ENCODE results near the gene MCC. TPM values are rescaled to one million over a fixed set of nuclear protein-coding genes. Genes with fewer than 3 reads are reported as not detected.

MCC gene
- total RNA-seq, 5 donors from 2014 or later (not counting 1 experiment from before 2014, with no cell fraction given) = 2.6 to 8.3 (median 6.3) TPM

DNA sequence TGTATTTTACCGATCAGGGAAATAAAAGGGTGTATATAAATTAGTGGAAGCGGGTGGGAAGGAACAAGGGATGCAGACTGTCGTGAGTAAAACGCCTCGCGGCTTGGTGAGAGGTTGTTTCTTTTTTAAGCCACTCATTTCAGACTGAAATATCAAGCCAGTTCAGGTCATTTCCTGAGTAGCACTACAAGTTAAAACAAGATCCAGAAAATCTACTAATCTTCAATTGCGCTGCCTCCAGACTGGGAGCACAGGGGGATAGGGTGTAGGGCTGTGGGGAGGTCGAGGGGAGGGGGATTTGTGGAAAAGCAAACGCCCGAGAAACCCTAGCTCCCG, 194.3 kb downstream of the MCC start:
- Histone ChIP-seq H3K36me3 (ENCODE audit: control insufficient read depth in 2 of 2, extremely low read depth in 1 of 2, insufficient read depth in 1 of 2, low read length in 1 of 2) (no peaks in the 10 kb centered on the region), H3K9me3 (no peaks in the 10 kb centered on the region), H3K27me3 (replicated peaks in 1 of 2; ENCODE audit: control insufficient read depth in 2 of 2, extremely low read depth in 1 of 2, insufficient read depth in 2 of 2, low read length in 1 of 2) (peaks cover 3 to 6% of the 10 kb centered on the region in 2 experiments), H3K4me1 (ENCODE audit: control insufficient read depth in 1 of 2, extremely low read depth in 1 of 2, insufficient read depth in 2 of 2, low read length in 2 of 2) (peaks cover 6 to 21% of the 10 kb centered on the region in 2 experiments), H3K27ac (ENCODE audit: low read length) (no peak overlapping the region), H3K4me3 (ENCODE audit: control insufficient read depth in 1 of 2, extremely low read depth in 1 of 2, low read length in 1 of 2) (peak overlapping the region; percentile 71 to 93)
- WGBS (ENCODE audit: insufficient coverage) = 0% methylated on average over 1 of the region's 11 CpGs
- peak overlapping the region; percentile 79 to 81 for H3K27ac Mint-ChIP-seq
- peak in 2 of 35 experiments; percentile 1 to 34 for DNase-seq
- H3K9me3 Mint-ChIP-seq = no peaks in the 10 kb centered on the region
- ChIA-PET CTCF (interaction anchor here (0.6 to 2.1 kb wide), 7 partner anchors 20 to 315 kb away, joined by 3 to 9 read pairs (median 6); no protein-coding TSS in a partner anchor), POLR2A (interaction anchor here in 1 of 2 donors (0.6 kb wide), 1 partner anchor 728 kb away, joined by 3 read pairs; no protein-coding TSS in a partner anchor)
- ATAC-seq (replicated peaks in 1 of 4) = peak; percentile 21 to 38 (median 30)
- H3K27me3 Mint-ChIP-seq = peaks cover 23 to 25% of the 10 kb centered on the region in 2 donors
- H3K4me1 Mint-ChIP-seq = peaks cover 19 to 34% (median 29%) of the 10 kb centered on the region in 3 donors
- no peaks in the 10 kb centered on the region for H3K36me3 Mint-ChIP-seq
- peak overlapping the region; percentile 91 to 93 (median 92) for H3K4me3 Mint-ChIP-seq

- Mint-ChIP-seq H3K27me3 (peaks cover 20 to 22% of the 10 kb centered on the region in 2 donors), H3K27ac (peak overlapping the region in 1 of 2 donors; percentile 30), H3K4me1 (peaks cover 19 to 34% (median 29%) of the 10 kb centered on the region in 3 donors), H3K4me3 (peak overlapping the region; percentile 91 to 93 (median 92)), H3K9me3 (no peaks in the 10 kb centered on the region), H3K36me3 (no peaks in the 10 kb centered on the region)
- Histone ChIP-seq H3K4me1 (ENCODE audit: control insufficient read depth in 1 of 2, extremely low read depth in 1 of 2, insufficient read depth in 2 of 2, low read length in 2 of 2) (peaks cover 6 to 21% of the 10 kb centered on the region in 2 experiments), H3K9me3 (no peaks in the 10 kb centered on the region), H3K27me3 (replicated peaks in 1 of 2; ENCODE audit: control insufficient read depth in 2 of 2, extremely low read depth in 1 of 2, insufficient read depth in 2 of 2, low read length in 1 of 2) (peaks cover 3 to 6% of the 10 kb centered on the region in 2 experiments), H3K4me3 (ENCODE audit: control insufficient read depth in 1 of 2, extremely low read depth in 1 of 2, low read length in 1 of 2) (peak overlapping the region; percentile 71 to 93), H3K36me3 (ENCODE audit: control insufficient read depth in 2 of 2, extremely low read depth in 1 of 2, insufficient read depth in 1 of 2, low read length in 1 of 2) (no peaks in the 10 kb centered on the region), H3K27ac (ENCODE audit: low read length) (no peak overlapping the region)
- ATAC-seq (replicated peaks in 1 of 4) = peak in 2 of 4 experiments; percentile 26 to 33
- DNase-seq = peak in 2 of 35 experiments; percentile 1 to 25
- 19% methylated on average over 8 of the region's 23 CpGs for WGBS (ENCODE audit: insufficient coverage)
- ChIA-PET CTCF (interaction anchor here (0.6 to 2.1 kb wide), 5 partner anchors 19 to 297 kb away, joined by 3 to 9 read pairs (median 5); no protein-coding TSS in a partner anchor), POLR2A (interaction anchor here in 1 of 2 donors (0.6 kb wide), 2 partner anchors 272 to 727 kb away, joined by 3 to 4 read pairs; no protein-coding TSS in a partner anchor)
Measured at GRCh38 chr5:113293068-113293974, 194.9 kb downstream of the MCC start.

- no peaks in the 10 kb centered on the region for H3K36me3 Mint-ChIP-seq
- H3K4me3 ChIP-seq (ENCODE audit: control insufficient read depth in 1 of 2, extremely low read depth in 1 of 2, low read length in 1 of 2) = no peak overlapping the region
- H3K27ac ChIP-seq (ENCODE audit: low read length) = no peak overlapping the region
- no peak overlapping the region for H3K27ac Mint-ChIP-seq
- peaks cover 19 to 34% (median 29%) of the 10 kb centered on the region in 3 donors for H3K4me1 Mint-ChIP-seq
- ChIA-PET CTCF (no interaction called here), POLR2A (no interaction called here)
- ATAC-seq (replicated peaks in 1 of 4) = no peak
- 83% methylated on average over 1 of the region's 3 CpGs for WGBS (ENCODE audit: insufficient coverage)
- H3K27me3 ChIP-seq (replicated peaks in 1 of 2; ENCODE audit: control insufficient read depth in 2 of 2, extremely low read depth in 1 of 2, insufficient read depth in 2 of 2, low read length in 1 of 2) = peaks cover 3 to 6% of the 10 kb centered on the region in 2 experiments
- no peaks in the 10 kb centered on the region for H3K9me3 ChIP-seq
- DNase-seq = no peak
- H3K4me1 ChIP-seq (ENCODE audit: control insufficient read depth in 1 of 2, extremely low read depth in 1 of 2, insufficient read depth in 2 of 2, low read length in 2 of 2) = peaks cover 6 to 21% of the 10 kb centered on the region in 2 experiments
- no peaks in the 10 kb centered on the region for H3K36me3 ChIP-seq (ENCODE audit: control insufficient read depth in 2 of 2, extremely low read depth in 1 of 2, insufficient read depth in 1 of 2, low read length in 1 of 2)
- no peaks in the 10 kb centered on the region for H3K9me3 Mint-ChIP-seq
- peak overlapping the region in 2 of 3 donors; percentile 91 to 93 for H3K4me3 Mint-ChIP-seq
- H3K27me3 Mint-ChIP-seq = peaks cover 13 to 18% of the 10 kb centered on the region in 2 donors
Measured at GRCh38 chr5:113292462-113292861, 195.8 kb downstream of the MCC start.

GRCh38 chr5:113283558-113283957, 204.7 kb downstream of the MCC start:
- peaks cover 0 to 4% (median 3%) of the 10 kb centered on the region in 3 donors for H3K4me1 Mint-ChIP-seq
- H3K36me3 ChIP-seq (ENCODE audit: control insufficient read depth in 2 of 2, extremely low read depth in 1 of 2, insufficient read depth in 1 of 2, low read length in 1 of 2) = no peaks in the 10 kb centered on the region
- H3K27ac Mint-ChIP-seq = no peak overlapping the region
- no peak for ATAC-seq (replicated peaks in 1 of 4)
- H3K27me3 Mint-ChIP-seq = peaks cover 3 to 4% of the 10 kb centered on the region in 2 donors
- H3K4me3 ChIP-seq (ENCODE audit: control insufficient read depth in 1 of 2, extremely low read depth in 1 of 2, low read length in 1 of 2) = no peak overlapping the region
- H3K4me1 ChIP-seq (ENCODE audit: control insufficient read depth in 1 of 2, extremely low read depth in 1 of 2, insufficient read depth in 2 of 2, low read length in 2 of 2) = no peaks in the 10 kb centered on the region
- no peak overlapping the region for H3K4me3 Mint-ChIP-seq
- no CpG with 5 or more reads among the region's 3 CpGs for WGBS (ENCODE audit: insufficient coverage)
- POLR2A ChIA-PET = no interaction called here
- DNase-seq = no peak
- no peaks in the 10 kb centered on the region for H3K36me3 Mint-ChIP-seq
- H3K9me3 ChIP-seq = no peaks in the 10 kb centered on the region
- no peaks in the 10 kb centered on the region for H3K27me3 ChIP-seq (replicated peaks in 1 of 2; ENCODE audit: control insufficient read depth in 2 of 2, extremely low read depth in 1 of 2, insufficient read depth in 2 of 2, low read length in 1 of 2)
- no peaks in the 10 kb centered on the region for H3K9me3 Mint-ChIP-seq
- H3K27ac ChIP-seq (ENCODE audit: low read length) = no peak overlapping the region
- CTCF ChIA-PET = interaction anchor here in 1 of 2 donors (0.5 kb wide), 1 partner anchor 429 kb away, joined by 4 read pairs; no protein-coding TSS in a partner anchor

DNA sequence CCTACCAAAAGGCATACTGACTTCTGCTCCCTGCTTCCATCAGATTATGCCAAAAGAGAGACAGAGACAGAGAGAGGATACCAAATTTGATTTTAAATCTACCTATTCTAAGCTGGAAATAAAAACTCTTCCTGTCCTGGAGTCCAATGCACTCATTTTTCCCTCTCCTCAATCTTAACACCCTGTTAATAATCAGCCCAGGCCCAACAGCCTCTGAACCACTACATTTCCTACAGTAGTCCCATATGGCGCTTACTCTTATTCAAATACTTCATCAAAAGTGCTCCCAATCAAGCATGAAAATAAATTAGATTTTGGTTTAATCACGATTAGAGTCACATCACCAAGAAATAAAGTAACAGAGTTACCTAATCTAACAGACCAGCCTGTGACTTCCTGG, 205.8 kb downstream of the MCC start:
- Histone ChIP-seq H3K4me1 (ENCODE audit: control insufficient read depth in 1 of 2, extremely low read depth in 1 of 2, insufficient read depth in 2 of 2, low read length in 2 of 2) (no peaks in the 10 kb centered on the region), H3K27me3 (replicated peaks in 1 of 2; ENCODE audit: control insufficient read depth in 2 of 2, extremely low read depth in 1 of 2, insufficient read depth in 2 of 2, low read length in 1 of 2) (no peaks in the 10 kb centered on the region), H3K9me3 (no peaks in the 10 kb centered on the region), H3K36me3 (ENCODE audit: control insufficient read depth in 2 of 2, extremely low read depth in 1 of 2, insufficient read depth in 1 of 2, low read length in 1 of 2) (no peaks in the 10 kb centered on the region), H3K27ac (ENCODE audit: low read length) (no peak overlapping the region), H3K4me3 (ENCODE audit: control insufficient read depth in 1 of 2, extremely low read depth in 1 of 2, low read length in 1 of 2) (no peak overlapping the region)
- Mint-ChIP-seq H3K27me3 (peaks cover 0 to 4% of the 10 kb centered on the region in 2 donors), H3K27ac (no peak overlapping the region), H3K4me1 (peaks cover 0 to 4% (median 3%) of the 10 kb centered on the region in 3 donors), H3K36me3 (no peaks in the 10 kb centered on the region), H3K9me3 (no peaks in the 10 kb centered on the region), H3K4me3 (no peak overlapping the region)
- ATAC-seq (replicated peaks in 1 of 4) = no peak
- WGBS (ENCODE audit: insufficient coverage) = 100% methylated on average over 2 of the region's 2 CpGs
- no peak for DNase-seq
- POLR2A ChIA-PET = no interaction called here
- CTCF ChIA-PET = no interaction called here

- H3K4me3 Mint-ChIP-seq = no peak overlapping the region
- H3K9me3 ChIP-seq = no peaks in the 10 kb centered on the region
- H3K9me3 Mint-ChIP-seq = no peaks in the 10 kb centered on the region
- H3K27ac Mint-ChIP-seq = no peak overlapping the region
- H3K27ac ChIP-seq (ENCODE audit: low read length) = no peak overlapping the region
- H3K4me3 ChIP-seq (ENCODE audit: control insufficient read depth in 1 of 2, extremely low read depth in 1 of 2, low read length in 1 of 2) = no peak overlapping the region
- H3K4me1 ChIP-seq (ENCODE audit: control insufficient read depth in 1 of 2, extremely low read depth in 1 of 2, insufficient read depth in 2 of 2, low read length in 2 of 2) = no peaks in the 10 kb centered on the region
- ChIA-PET CTCF (no interaction called here), POLR2A (interaction anchor here (0.6 kb wide), 2 partner anchors 9 to 285 kb away, joined by 3 read pairs; no protein-coding TSS in a partner anchor)
- H3K27me3 ChIP-seq (replicated peaks in 1 of 2; ENCODE audit: control insufficient read depth in 2 of 2, extremely low read depth in 1 of 2, insufficient read depth in 2 of 2, low read length in 1 of 2) = no peaks in the 10 kb centered on the region
- H3K36me3 Mint-ChIP-seq = no peaks in the 10 kb centered on the region
- WGBS (ENCODE audit: insufficient coverage) = 72% methylated on average over 2 of the region's 2 CpGs
- H3K36me3 ChIP-seq (ENCODE audit: control insufficient read depth in 2 of 2, extremely low read depth in 1 of 2, insufficient read depth in 1 of 2, low read length in 1 of 2) = no peaks in the 10 kb centered on the region
- peaks cover 0 to 4% (median 3%) of the 10 kb centered on the region in 3 donors for H3K4me1 Mint-ChIP-seq
- H3K27me3 Mint-ChIP-seq = peaks cover 0 to 4% of the 10 kb centered on the region in 2 donors
- no peak for DNase-seq
- no peak for ATAC-seq (replicated peaks in 1 of 4)
Measured at GRCh38 chr5:113281194-113281593, 207.1 kb downstream of the MCC start.
